Measurements from ENCODE around the gene FIBP. TPM values are rescaled to one million over a fixed set of nuclear protein-coding genes. Genes with fewer than 3 reads are reported as not detected.

FIBP gene
- total and polyA plus RNA-seq, 2 of the 8 experiments (the other 6 are each of a cell fraction or from before 2014, with no cell fraction given): 74.3 to 173 TPM

- TF ChIP-seq ATF2 (IDR thresholded peaks at IDR 0.05; ENCODE audit: low read length): peak; percentile 21; the same call in 1 of the 2 replicates
- TF ChIP-seq JUND (IDR thresholded peaks at IDR 0.05; ENCODE audit: low read length): no peak
- no peak for TF ChIP-seq ASH2L (IDR thresholded peaks at IDR 0.05; ENCODE audit: low read length)
- no peak for TF ChIP-seq EP300 (IDR thresholded peaks at IDR 0.05; ENCODE audit: borderline replicate concordance in 1 of 2, low read depth in 2 of 2, low read length in 2 of 2)
- TF ChIP-seq TBP (IDR thresholded peaks at IDR 0.05; ENCODE audit: low read depth, low read length): peak; percentile 33; the same call in 1 of the 2 replicates
- TF ChIP-seq CHD2 (IDR thresholded peaks at IDR 0.05; ENCODE audit: low read length): no peak
- no peak for TF ChIP-seq RFX5 (IDR thresholded peaks at IDR 0.05; ENCODE audit: borderline replicate concordance, low read depth, low read length)
- no peak for TF ChIP-seq KDM4A (IDR thresholded peaks at IDR 0.05; ENCODE audit: low read depth, low read length, severe bottlenecking)
- no peak for TF ChIP-seq SUZ12 (IDR thresholded peaks at IDR 0.05; ENCODE audit: low read length)
- peak; percentile 83 for TF ChIP-seq POLR2AphosphoS5 (IDR thresholded peaks at IDR 0.05; ENCODE audit: low read depth, low read length)
- TF ChIP-seq SIX5 (IDR thresholded peaks at IDR 0.05; ENCODE audit: low read depth, low read length): no peak
- TF ChIP-seq CTCF (IDR thresholded peaks at IDR 0.05; ENCODE audit: control extremely low read depth in 1 of 3, insufficient read depth in 1 of 3, low read depth in 1 of 3, low read length in 3 of 3): peak in 2 of 3 experiments; percentile 69 to 88; a peak in 3 of 4 replicates
- peak; percentile 64; the same call in 1 of the 2 replicates for TF ChIP-seq CREB1 (IDR thresholded peaks at IDR 0.05)
- peak; percentile 32 to 48; a peak in 3 of 4 replicates for TF ChIP-seq RAD21 (IDR thresholded peaks at IDR 0.05 in 1 of 2, conservative IDR thresholded peaks at IDR 0.05 in 1 of 2; ENCODE audit: low read depth in 2 of 2, low read length in 2 of 2)
- no peak; a peak in 1 of 3 replicates for TF ChIP-seq POLR2A (IDR thresholded peaks at IDR 0.05; ENCODE audit: control extremely low read depth in 1 of 2, low read depth in 2 of 2, low read length in 2 of 2)
- no peak for TF ChIP-seq KDM5A (IDR thresholded peaks at IDR 0.05; ENCODE audit: low read length)
- TF ChIP-seq ZNF274 (IDR thresholded peaks at IDR 0.05; ENCODE audit: borderline replicate concordance, extremely low read depth, low read length): no peak
- 0 out of 2 replicates have a peak, but pooled peaks have one; percentile 24 for TF ChIP-seq TCF12 (IDR thresholded peaks at IDR 0.05; ENCODE audit: low read depth, low read length)
- no peak for TF ChIP-seq NRF1 (IDR thresholded peaks at IDR 0.05; ENCODE audit: low read depth, low read length)
- TF ChIP-seq CBX5 (IDR thresholded peaks at IDR 0.05; ENCODE audit: low read depth, low read length): no peak
- TF ChIP-seq SP1 (IDR thresholded peaks at IDR 0.05; ENCODE audit: low read depth, low read length): peak; percentile 33; the same call in 1 of the 2 replicates
- no peak for TF ChIP-seq RXRA (IDR thresholded peaks at IDR 0.05; ENCODE audit: insufficient read depth, low read depth, low read length)
These were observed 37.1 kb downstream of the FIBP start (continued) for GRCh38 chr11:65851083-65851579.
